Suprapubic skin (tissue), 4 donors: Measurements from ENCODE around the gene TCERG1L. TPM values are rescaled to one million over a fixed set of nuclear protein-coding genes. Genes with fewer than 3 reads are reported as not detected.

Experiments
- DNase-seq, 2 donors: peaks; one replicate each; pipeline ENCODE4 v3.0.0-alpha.2; 2019; ENCODE audit warnings: low spot score in 2 of 2
- H3K27ac ChIP-seq: fragments of 200-600 bp; sonication (generic); one replicate; pipeline ENCODE4 v1.5.1; 2019
- H3K27me3 ChIP-seq: fragments of 200-600 bp; sonication (generic); one replicate; pipeline ENCODE4 v1.5.1; 2019
- H3K36me3 ChIP-seq: fragments of 200-600 bp; sonication (generic); one replicate; pipeline ENCODE4 v1.5.1; 2019
- H3K4me1 ChIP-seq: fragments of 200-600 bp; sonication (generic); one replicate; pipeline ENCODE4 v1.5.1; 2019
- H3K4me3 ChIP-seq: fragments of 200-600 bp; sonication (generic); one replicate; pipeline ENCODE4 v1.5.1; 2019; ENCODE audit warnings: mild to moderate bottlenecking
- H3K9me3 ChIP-seq: fragments of 200-600 bp; sonication (generic); one replicate; pipeline ENCODE4 v1.5.1; 2019
- EP300 ChIP-seq: sonication (generic); formaldehyde crosslinking; IDR thresholded peaks from one replicate; pipeline ENCODE4 v1.6.1; 2017; ENCODE audit warnings: antibody characterized with exemption
- POLR2A ChIP-seq, 2 donors: fragments of 450-650 bp; IDR thresholded peaks; one replicate each; pipeline ENCODE4 v1.6.1; 2017; ENCODE audit warnings: antibody characterized with exemption in 2 of 2, mild to moderate bottlenecking in 2 of 2, moderate library complexity in 2 of 2
- POLR2AphosphoS5 ChIP-seq, 3 donors: sonication (generic); formaldehyde crosslinking; IDR thresholded peaks; one replicate each; pipeline ENCODE4 v1.6.1; 2017; ENCODE audit warnings: antibody characterized with exemption in 3 of 3
- WGBS: methylation state at CpG from one replicate; pipeline ENCODE4 v1.1.5; 2018; 5-methylcytosine and 5-hydroxymethylcytosine counted together
- total RNA-seq, 4 donors: library from RNA; depleted of rRNA; stranded (reverse); fragments of >200 nt; gene quantifications; one replicate each; pipeline ENCODE4 v1.1.0, GENCODE V29; 2016
- TF ChIP-seq, protein P1 (sequence below), 2 donors: fragments of 200-600 bp in 1 of 2; fragments of 450-650 bp in 1 of 2; sonication (generic) in 1 of 2; IDR thresholded peaks; one replicate each; pipeline ENCODE4 v1.5.1; 2016 to 2019; ENCODE audit warnings: antibody characterized with exemption in 2 of 2, mild to moderate bottlenecking in 1 of 2, moderate library complexity in 1 of 2

TCERG1L gene
- total RNA-seq, 4 donors from 2014 or later, result 0.32 to 1.0 (median 0.51) TPM

DNA sequence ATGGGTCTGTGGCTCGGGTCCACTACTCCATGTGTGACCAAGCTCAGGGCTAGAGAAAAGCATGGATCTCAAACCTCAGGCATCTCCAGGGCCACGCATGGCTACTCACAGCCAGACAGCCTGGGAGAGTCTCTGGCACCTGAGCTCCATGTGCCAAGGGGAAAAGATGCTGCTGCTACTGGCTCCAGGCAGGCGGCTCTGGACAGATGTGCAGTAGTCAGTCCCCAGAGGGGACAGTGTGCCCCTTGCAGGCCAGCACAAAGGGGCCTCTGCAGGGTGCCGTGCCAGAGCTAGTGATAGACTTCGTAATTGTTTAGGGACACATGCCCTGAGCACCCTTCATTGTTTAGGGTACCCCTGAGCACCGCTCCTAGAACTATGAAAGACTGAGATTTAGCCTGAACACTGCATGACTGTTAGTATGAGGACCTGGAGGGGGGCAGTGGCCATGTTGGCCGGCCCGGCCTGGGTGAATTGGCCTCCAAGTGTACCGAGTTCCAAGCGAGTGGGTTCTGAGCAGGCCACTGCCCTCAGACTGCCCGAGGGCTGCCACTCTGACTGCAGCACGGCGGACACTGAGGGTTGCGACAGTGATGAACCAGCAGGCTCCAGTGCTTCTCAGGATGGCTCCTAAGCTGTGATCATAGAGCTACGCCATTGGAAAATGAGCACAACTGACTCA lies 80.7 kb downstream of the TCERG1L start:
- Histone ChIP-seq H3K36me3 (no peaks in the 10 kb centered on the region), H3K4me3 (no peak overlapping the region), H3K4me1 (no peaks in the 10 kb centered on the region), H3K27me3 (peaks cover 9% of the 10 kb centered on the region), H3K27ac (no peak overlapping the region), H3K9me3 (no peaks in the 10 kb centered on the region)
- no peak for DNase-seq
- WGBS, result 90% methylated on average over 9 of the region's 15 CpGs
- TF ChIP-seq, protein P1, sequence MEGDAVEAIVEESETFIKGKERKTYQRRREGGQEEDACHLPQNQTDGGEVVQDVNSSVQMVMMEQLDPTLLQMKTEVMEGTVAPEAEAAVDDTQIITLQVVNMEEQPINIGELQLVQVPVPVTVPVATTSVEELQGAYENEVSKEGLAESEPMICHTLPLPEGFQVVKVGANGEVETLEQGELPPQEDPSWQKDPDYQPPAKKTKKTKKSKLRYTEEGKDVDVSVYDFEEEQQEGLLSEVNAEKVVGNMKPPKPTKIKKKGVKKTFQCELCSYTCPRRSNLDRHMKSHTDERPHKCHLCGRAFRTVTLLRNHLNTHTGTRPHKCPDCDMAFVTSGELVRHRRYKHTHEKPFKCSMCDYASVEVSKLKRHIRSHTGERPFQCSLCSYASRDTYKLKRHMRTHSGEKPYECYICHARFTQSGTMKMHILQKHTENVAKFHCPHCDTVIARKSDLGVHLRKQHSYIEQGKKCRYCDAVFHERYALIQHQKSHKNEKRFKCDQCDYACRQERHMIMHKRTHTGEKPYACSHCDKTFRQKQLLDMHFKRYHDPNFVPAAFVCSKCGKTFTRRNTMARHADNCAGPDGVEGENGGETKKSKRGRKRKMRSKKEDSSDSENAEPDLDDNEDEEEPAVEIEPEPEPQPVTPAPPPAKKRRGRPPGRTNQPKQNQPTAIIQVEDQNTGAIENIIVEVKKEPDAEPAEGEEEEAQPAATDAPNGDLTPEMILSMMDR (IDR thresholded peaks at IDR 0.05), result no peak
- TF ChIP-seq EP300 (no peak), POLR2A (IDR thresholded peaks at IDR 0.05) (no peak), POLR2AphosphoS5 (IDR thresholded peaks at IDR 0.05) (no peak)

DNA sequence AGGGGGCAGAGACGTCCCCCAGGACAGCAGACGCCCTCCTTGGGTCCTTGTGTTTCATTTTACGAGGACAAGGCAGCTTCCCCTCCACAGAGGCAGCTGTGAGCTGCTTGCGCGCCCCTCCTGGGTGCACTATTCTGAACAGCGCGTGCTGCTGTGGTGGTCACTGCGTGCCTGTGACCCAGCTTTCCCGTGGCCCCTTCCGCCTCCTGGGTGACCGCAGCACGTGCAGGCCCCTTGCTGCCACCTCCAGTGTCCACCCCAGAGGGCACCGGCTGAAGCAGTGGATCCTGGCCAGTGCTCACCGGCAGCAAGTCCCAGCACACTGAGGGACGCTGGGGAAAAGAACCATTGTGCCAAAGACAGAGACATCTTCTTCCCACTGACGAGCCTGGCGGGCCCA lies 81.4 kb downstream of the TCERG1L start:
- 96% methylated on average over 12 of the region's 17 CpGs for WGBS
- TF ChIP-seq POLR2A (IDR thresholded peaks at IDR 0.05), result no peak
- no peak for TF ChIP-seq EP300
- TF ChIP-seq, protein P1 (IDR thresholded peaks at IDR 0.05), result no peak
- no peak for TF ChIP-seq POLR2AphosphoS5 (IDR thresholded peaks at IDR 0.05)
- DNase-seq, result no peak
- Histone ChIP-seq H3K9me3 (no peaks in the 10 kb centered on the region), H3K4me3 (no peak overlapping the region), H3K27ac (no peak overlapping the region), H3K27me3 (peaks cover 9% of the 10 kb centered on the region), H3K4me1 (no peaks in the 10 kb centered on the region), H3K36me3 (no peaks in the 10 kb centered on the region)

DNA sequence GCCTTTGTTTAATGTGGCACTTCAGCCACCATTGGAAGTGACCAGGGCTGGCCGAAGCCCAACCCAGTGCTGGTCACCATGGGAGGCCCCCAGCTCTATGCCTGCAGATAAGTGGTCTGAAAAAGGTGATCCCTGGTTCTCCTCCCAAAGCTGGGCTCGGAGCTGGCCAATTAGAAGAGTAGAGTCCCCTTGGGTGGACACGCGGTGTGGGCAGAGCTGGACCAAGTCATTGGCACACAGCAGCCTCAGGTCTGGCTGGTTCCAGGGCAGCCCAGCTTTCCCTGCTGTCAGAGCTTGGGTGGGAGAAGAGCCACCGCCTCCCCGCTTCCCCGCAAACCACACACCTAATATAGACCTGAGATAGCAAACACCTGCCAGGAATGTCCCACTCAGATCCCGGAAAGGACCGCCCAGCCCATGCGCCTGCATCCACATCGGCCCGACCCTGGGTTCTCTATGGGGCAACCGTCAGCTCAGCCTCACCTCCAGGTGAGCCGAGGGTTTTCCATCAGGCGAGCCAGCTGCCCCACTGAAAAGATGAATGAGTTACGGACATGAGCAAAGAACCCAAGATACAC lies 84.3 kb downstream of the TCERG1L start:
- Histone ChIP-seq H3K4me1 (no peaks in the 10 kb centered on the region), H3K27me3 (peaks cover 13% of the 10 kb centered on the region), H3K4me3 (no peak overlapping the region), H3K9me3 (no peaks in the 10 kb centered on the region), H3K36me3 (no peaks in the 10 kb centered on the region), H3K27ac (no peak overlapping the region)
- 97% methylated on average over 9 of the region's 16 CpGs for WGBS
- TF ChIP-seq EP300, result no peak
- no peak for TF ChIP-seq POLR2A (IDR thresholded peaks at IDR 0.05)
- DNase-seq, result no peak

DNA sequence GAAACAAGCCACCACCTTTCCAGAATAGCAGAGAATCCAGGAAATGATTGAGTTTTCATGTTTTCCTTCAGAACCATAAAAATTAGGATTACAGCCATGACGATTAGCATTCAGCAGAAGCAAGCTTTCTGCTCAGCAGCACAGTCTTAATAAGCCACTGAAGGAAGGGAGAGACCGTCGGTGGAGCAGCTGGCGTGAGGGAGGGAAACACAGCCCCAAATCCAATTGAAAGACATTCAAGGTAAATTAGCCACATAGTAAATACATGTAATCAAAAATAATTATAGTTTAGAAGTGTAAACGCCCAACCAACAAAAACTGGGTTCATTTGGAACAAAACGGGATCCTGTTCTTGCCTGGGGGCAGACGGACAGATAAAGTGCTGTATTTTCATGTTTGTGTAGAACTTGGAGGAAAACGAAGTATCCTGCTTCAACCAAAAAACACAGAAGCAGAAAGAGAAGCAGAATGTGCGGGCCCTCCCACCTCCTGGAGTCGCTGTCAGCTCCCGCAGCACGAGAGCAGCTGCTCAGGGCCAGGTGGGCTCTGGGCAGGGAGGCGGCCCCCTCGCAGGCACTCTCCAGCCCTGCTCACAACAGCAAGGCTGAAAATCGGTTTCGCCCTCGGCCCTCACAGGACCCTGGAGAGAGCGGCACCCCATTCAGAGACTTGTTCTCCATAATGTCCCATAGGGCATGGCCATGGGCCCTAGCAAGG lies 84.9 kb downstream of the TCERG1L start:
- no peak overlapping the region for H3K27ac ChIP-seq
- no peaks in the 10 kb centered on the region for H3K4me1 ChIP-seq
- DNase-seq, result no peak
- no peak overlapping the region for H3K4me3 ChIP-seq
- 65% methylated on average over 18 of the region's 18 CpGs for WGBS
- H3K36me3 ChIP-seq, result no peaks in the 10 kb centered on the region
- H3K27me3 ChIP-seq, result peaks cover 13% of the 10 kb centered on the region
- H3K9me3 ChIP-seq, result no peaks in the 10 kb centered on the region
- TF ChIP-seq EP300 (no peak), POLR2A (IDR thresholded peaks at IDR 0.05) (no peak), POLR2AphosphoS5 (IDR thresholded peaks at IDR 0.05) (no peak)
- TF ChIP-seq, protein P1 (IDR thresholded peaks at IDR 0.05), result no peak

DNA sequence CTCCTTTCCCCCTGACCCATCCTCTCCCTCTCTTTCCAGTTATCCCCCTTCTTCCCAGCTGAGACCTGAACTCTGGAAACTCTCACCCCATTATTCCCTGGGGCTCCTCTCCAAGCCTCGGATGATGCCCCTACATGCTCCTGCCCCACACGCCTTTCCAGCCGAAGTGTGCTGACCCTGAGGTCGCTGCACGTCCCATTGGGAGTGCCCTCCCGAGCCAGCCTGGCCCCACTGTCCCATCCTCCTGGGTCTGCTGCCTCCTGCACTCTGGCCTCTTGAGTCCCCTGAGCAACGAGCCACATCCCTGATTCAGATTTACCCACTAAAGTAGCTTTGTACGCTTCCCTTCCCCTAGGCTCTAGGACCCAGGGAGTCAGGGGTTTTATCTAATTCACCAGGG lies 87.4 kb downstream of the TCERG1L start:
- Histone ChIP-seq H3K9me3 (no peaks in the 10 kb centered on the region), H3K27me3 (peaks cover 11% of the 10 kb centered on the region), H3K36me3 (no peaks in the 10 kb centered on the region), H3K4me3 (no peak overlapping the region), H3K27ac (no peak overlapping the region), H3K4me1 (no peaks in the 10 kb centered on the region)
- no peak for TF ChIP-seq POLR2AphosphoS5 (IDR thresholded peaks at IDR 0.05)
- TF ChIP-seq POLR2A (IDR thresholded peaks at IDR 0.05), result no peak
- TF ChIP-seq, protein P1 (IDR thresholded peaks at IDR 0.05), result no peak
- no peak for TF ChIP-seq EP300
- WGBS, result 84% methylated on average over 8 of the region's 8 CpGs
- no peak for DNase-seq
